A549 (cell line): ENCODE measurements around the gene INHBE. TPM values are rescaled to one million over a fixed set of nuclear protein-coding genes. Genes with fewer than 3 reads are reported as not detected.

Experiments used
- ATAC-seq, 2 experiments: fragments of 200-7000 bp in 1 of 2; fragments of >200 bp in 1 of 2; cut with Nextera tagmentation in 1 of 2; cut with Tn5 transposase in 1 of 2; 3 replicates each; pipeline versions ENCODE4 v1.8.0 to v1.9.1; 2018 to 2020; ENCODE audit warnings: mild to moderate bottlenecking in 1 of 2, moderate library complexity in 1 of 2
- CTCF ChIA-PET: fragments of 300-600 bp; sonication (Branson Sonifier 250); formaldehyde crosslinking; extraction: SDS; loops from one replicate; lab custom pipeline; 2021; ENCODE audit warnings: antibody characterized with exemption, inconsistent platforms; lab: Yijun Ruan, JAX
- POLR2A ChIA-PET: fragments of 350-600 bp; formaldehyde crosslinking; extraction: SDS; loops from one replicate; lab custom pipeline; 2021; ENCODE audit warnings: antibody characterized with exemption, inconsistent platforms; lab: Yijun Ruan, JAX
- DNase-seq, 2 experiments: peaks; one replicate each; pipeline versions ENCODE4 v3.0.0 to v3.0.0-alpha.2; 2011 to 2016; ENCODE audit warnings: low read depth in 1 of 2, low spot score in 1 of 2
- FAIRE-seq: peaks from 2 replicates; lab custom pipeline; 2011; peaks lifted over from hg19 to GRCh38; lab: Jason Lieb, UNC
- H3K27ac ChIP-seq, 2 experiments: fragments of >200 bp; sonication (Bioruptor Twin); formaldehyde crosslinking; 3 replicates each; pipeline ENCODE4 v1.5.1; 2016 to 2017
- H3K4me1 ChIP-seq: fragments of >200 bp; sonication (Bioruptor Twin); formaldehyde crosslinking; 3 replicates; pipeline ENCODE4 v1.6.1; 2016
- H3K4me2 ChIP-seq: fragments of >200 bp; sonication (Bioruptor Twin); formaldehyde crosslinking; 3 replicates; pipeline ENCODE4 v1.6.1; 2016
- H3K4me3 ChIP-seq: fragments of >200 bp; sonication (Bioruptor Twin); formaldehyde crosslinking; 3 replicates; pipeline ENCODE4 v1.5.1; 2016
- H3K9me3 ChIP-seq: fragments of >200 bp; sonication (Bioruptor Twin); formaldehyde crosslinking; 3 replicates; pipeline ENCODE4 v1.6.1; 2016
- BHLHE40 ChIP-seq: IDR thresholded peaks from 2 replicates; pipeline ENCODE4 v1.6.1; 2012; ENCODE audit warnings: low read depth, low read length, inconsistent platforms
- CEBPB ChIP-seq, 2 experiments: fragments of >200 bp in 1 of 2; sonication (Bioruptor Twin) in 1 of 2; formaldehyde crosslinking in 1 of 2; IDR thresholded peaks; 2 replicates each; pipeline ENCODE4 v1.6.1; 2012 to 2016
- E2F6 ChIP-seq: IDR thresholded peaks from 2 replicates; pipeline ENCODE4 v1.6.1; 2012; ENCODE audit warnings: low read depth, borderline replicate concordance
- EHF ChIP-seq: fragments of 250-450 bp; sonication (Bioruptor Pico); IDR thresholded peaks from 2 replicates; pipeline ENCODE4 v1.5.0; 2020; ENCODE audit warnings: mild to moderate bottlenecking
- ESRRA ChIP-seq: fragments of 150-350 bp; IDR thresholded peaks from 2 replicates; pipeline ENCODE4 v1.6.1; 2014; ENCODE audit warnings: mild to moderate bottlenecking, low read length, borderline replicate concordance
- FOSB ChIP-seq: fragments of 250-450 bp; sonication (Bioruptor Pico); IDR thresholded peaks from 2 replicates; pipeline ENCODE4 v1.5.0; 2020; ENCODE audit warnings: mild to moderate bottlenecking, moderate library complexity
- HDAC2 ChIP-seq: fragments of 200-600 bp; sonication (generic); IDR thresholded peaks from 2 replicates; pipeline ENCODE4 v1.6.1; 2016
- HMGXB4 ChIP-seq: fragments of 250-450 bp; sonication (Bioruptor Pico); IDR thresholded peaks from 2 replicates; pipeline ENCODE4 v1.5.0; 2021; ENCODE audit warnings: mild to moderate bottlenecking, moderate library complexity, borderline replicate concordance
- HOXA7 ChIP-seq: fragments of 250-450 bp; sonication (Bioruptor Pico); IDR thresholded peaks from 2 replicates; pipeline ENCODE4 v1.5.0; 2020; ENCODE audit warnings: mild to moderate bottlenecking, moderate library complexity
- KDM5A ChIP-seq: fragments of 200-600 bp; sonication (generic); IDR thresholded peaks from 2 replicates; pipeline ENCODE4 v1.6.1; 2016; ENCODE audit warnings: antibody characterized with exemption, mild to moderate bottlenecking
- MAFK ChIP-seq: fragments of 450-650 bp; IDR thresholded peaks from 2 replicates; pipeline ENCODE4 v1.6.1; 2014; ENCODE audit not compliant: partially characterized antibody
- PBX3 ChIP-seq: IDR thresholded peaks from 2 replicates; pipeline ENCODE4 v1.6.1; 2012
- POLR2AphosphoS2 ChIP-seq: conservative IDR thresholded peaks from 2 replicates; pipeline ENCODE4 v1.6.1; 2012; ENCODE audit warnings: low read length, improper control_type of control experiment, inconsistent platforms
- RCOR1 ChIP-seq: fragments of 150-350 bp; IDR thresholded peaks from 2 replicates; pipeline ENCODE4 v1.6.1; 2014; ENCODE audit warnings: antibody characterized with exemption, low read length, low read depth
- RFX5 ChIP-seq: fragments of 450-650 bp; IDR thresholded peaks from 2 replicates; pipeline ENCODE4 v1.7.1; 2014; ENCODE audit warnings: antibody characterized with exemption, mild to moderate bottlenecking, moderate library complexity
- SMC3 ChIP-seq: fragments of >200 bp; sonication (Bioruptor Twin); formaldehyde crosslinking; IDR thresholded peaks from 3 replicates; pipeline ENCODE4 v1.6.1; 2018; ENCODE audit warnings: inconsistent platforms
- TFCP2L1 ChIP-seq: fragments of 250-450 bp; sonication (Bioruptor Pico); IDR thresholded peaks from 2 replicates; pipeline ENCODE4 v1.5.0; 2021; ENCODE audit warnings: mild to moderate bottlenecking
- ZSCAN20 ChIP-seq: fragments of 250-450 bp; sonication (Bioruptor Pico); IDR thresholded peaks from 2 replicates; pipeline ENCODE4 v1.8.0; 2022; ENCODE audit warnings: mild to moderate bottlenecking, moderate library complexity
- WGBS: methylation state at CpG from one replicate; pipeline ENCODE4 v1.1.6; 2017; ENCODE audit errors: missing lambda C conversion rate; 5-methylcytosine and 5-hydroxymethylcytosine counted together
- polyA plus RNA-seq, 4 experiments: library from polyadenylated mRNA; depleted of rRNA in 3 of 4; stranded (reverse); fragments of >200 nt; fragmentation: RNase III in 1 of 4; extraction: RNeasy Plus Mini Kit Qiagen cat#74134 plus additional on column Dnase treatment in 1 of 4; gene quantifications; 2 replicates in 3 of 4; 3 replicates in 1 of 4; pipeline ENCODE4 v1.2.3, GENCODE V29; 2011 to 2017
- TF ChIP-seq, protein P1 (sequence below): fragments of 250-450 bp; sonication (Bioruptor Pico); IDR thresholded peaks from 2 replicates; pipeline ENCODE4 v1.5.0; 2020; ENCODE audit warnings: low read depth, mild to moderate bottlenecking, moderate library complexity
- TF ChIP-seq, protein P2 (sequence below): fragments of >200 bp; sonication (Bioruptor Twin); formaldehyde crosslinking; IDR thresholded peaks from 3 replicates; pipeline ENCODE4 v1.5.1; 2016

INHBE gene
- polyA plus RNA-seq, 2 of the 4 experiments (the other 2 are of a cell fraction), result 0.74 to 2.4 TPM

DNA sequence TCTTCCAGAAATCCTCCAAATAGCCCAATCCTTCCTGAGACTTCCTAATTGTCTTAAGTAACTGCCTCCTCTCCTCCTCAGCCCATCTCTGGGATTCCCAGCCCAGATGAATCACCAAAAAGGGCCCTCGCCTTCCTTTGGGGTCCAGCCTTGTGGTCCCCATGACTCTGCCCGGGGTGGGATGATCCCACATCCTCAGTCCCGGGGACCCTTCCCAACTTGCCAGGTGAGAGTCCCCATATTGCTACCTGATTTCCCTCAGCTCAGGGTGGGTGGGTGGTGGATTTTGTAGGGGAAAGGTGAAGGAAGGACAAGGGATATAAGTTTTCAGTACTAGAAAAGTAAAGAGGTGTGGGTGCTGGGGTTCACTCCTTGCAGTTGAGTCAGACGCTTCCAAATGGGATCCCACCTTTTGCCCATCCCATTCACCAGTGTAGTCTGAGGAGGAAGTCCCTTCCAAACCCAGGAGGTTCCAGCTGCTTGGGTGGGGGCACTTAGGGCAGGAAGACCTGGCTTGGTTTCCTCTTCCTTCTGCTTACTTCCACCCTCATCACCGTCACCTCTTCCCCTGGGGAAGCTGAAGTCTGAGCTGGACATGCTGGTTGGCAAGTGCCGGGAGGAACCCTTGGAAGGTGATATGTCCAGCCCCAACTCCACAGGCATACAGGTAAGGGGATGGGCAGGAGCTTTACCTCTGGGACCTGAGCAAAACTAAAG, 10.1 kb downstream of the INHBE start:
- DNase-seq (no peak), ATAC-seq (no peak), FAIRE-seq (no peak)
- Histone ChIP-seq H3K9me3 (no peaks in the 10 kb centered on the region), H3K4me3 (no peak overlapping the region), H3K27ac (no peak overlapping the region), H3K4me2 (no peak overlapping the region), H3K4me1 (peaks cover 5% of the 10 kb centered on the region)
- CTCF ChIA-PET, result interaction anchor here (0.9 to 9.7 kb wide), 4 partner anchors 13 to 194 kb away, joined by 4 to 240 read pairs (median 48); partner anchors contain the start of genes ARHGAP9, INHBE and MARS1
- TF ChIP-seq HMGXB4 (no peak), EHF (CRISPR knock-in tag) (no peak), FOSB (no peak), MAFK (no peak), ZSCAN20 (CRISPR knock-in tag) (no peak), PBX3 (no peak), TFCP2L1 (CRISPR knock-in tag) (no peak), RFX5 (no peak), SMC3 (no peak), RCOR1 (no peak), KDM5A (no peak), HDAC2 (no peak), ESRRA (no peak)
- TF ChIP-seq, protein P1, sequence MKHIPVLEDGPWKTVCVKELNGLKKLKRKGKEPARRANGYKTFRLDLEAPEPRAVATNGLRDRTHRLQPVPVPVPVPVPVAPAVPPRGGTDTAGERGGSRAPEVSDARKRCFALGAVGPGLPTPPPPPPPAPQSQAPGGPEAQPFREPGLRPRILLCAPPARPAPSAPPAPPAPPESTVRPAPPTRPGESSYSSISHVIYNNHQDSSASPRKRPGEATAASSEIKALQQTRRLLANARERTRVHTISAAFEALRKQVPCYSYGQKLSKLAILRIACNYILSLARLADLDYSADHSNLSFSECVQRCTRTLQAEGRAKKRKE, result no peak
- WGBS, result 92% methylated on average over 6 of the region's 6 CpGs
- POLR2A ChIA-PET, result no interaction called here

- POLR2A ChIA-PET, result no interaction called here
- DNase-seq (no peak), FAIRE-seq (no peak), ATAC-seq (no peak)
- H3K4me2 ChIP-seq, result no peak overlapping the region
- no peak overlapping the region for H3K4me3 ChIP-seq
- no peak overlapping the region for H3K27ac ChIP-seq
- 79% methylated on average over 14 of the region's 14 CpGs for whole genome bisulfite sequencing
- peaks cover 5% of the 10 kb centered on the region for H3K4me1 ChIP-seq
- CTCF ChIA-PET, result interaction anchor here (0.7 to 9.7 kb wide), 8 partner anchors 8 to 252 kb away, joined by 4 to 240 read pairs (median 4); partner anchors contain the start of genes ARHGAP9, INHBE and MARS1
- no peak for TF ChIP-seq ESRRA
- TF ChIP-seq HOXA7, result no peak
- no peak for TF ChIP-seq POLR2AphosphoS2
- TF ChIP-seq, protein P2, sequence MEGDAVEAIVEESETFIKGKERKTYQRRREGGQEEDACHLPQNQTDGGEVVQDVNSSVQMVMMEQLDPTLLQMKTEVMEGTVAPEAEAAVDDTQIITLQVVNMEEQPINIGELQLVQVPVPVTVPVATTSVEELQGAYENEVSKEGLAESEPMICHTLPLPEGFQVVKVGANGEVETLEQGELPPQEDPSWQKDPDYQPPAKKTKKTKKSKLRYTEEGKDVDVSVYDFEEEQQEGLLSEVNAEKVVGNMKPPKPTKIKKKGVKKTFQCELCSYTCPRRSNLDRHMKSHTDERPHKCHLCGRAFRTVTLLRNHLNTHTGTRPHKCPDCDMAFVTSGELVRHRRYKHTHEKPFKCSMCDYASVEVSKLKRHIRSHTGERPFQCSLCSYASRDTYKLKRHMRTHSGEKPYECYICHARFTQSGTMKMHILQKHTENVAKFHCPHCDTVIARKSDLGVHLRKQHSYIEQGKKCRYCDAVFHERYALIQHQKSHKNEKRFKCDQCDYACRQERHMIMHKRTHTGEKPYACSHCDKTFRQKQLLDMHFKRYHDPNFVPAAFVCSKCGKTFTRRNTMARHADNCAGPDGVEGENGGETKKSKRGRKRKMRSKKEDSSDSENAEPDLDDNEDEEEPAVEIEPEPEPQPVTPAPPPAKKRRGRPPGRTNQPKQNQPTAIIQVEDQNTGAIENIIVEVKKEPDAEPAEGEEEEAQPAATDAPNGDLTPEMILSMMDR, result no peak
- TF ChIP-seq HMGXB4, result no peak
- TF ChIP-seq KDM5A, result no peak
- no peak for TF ChIP-seq BHLHE40
- no peak for TF ChIP-seq CEBPB (IDR thresholded peaks at IDR 0.05)
- no peak for TF ChIP-seq E2F6
- no peaks in the 10 kb centered on the region for H3K9me3 ChIP-seq
Measured at GRCh38 chr12:57465747-57466505, 10.8 kb downstream of the INHBE start.
